Activated CD8-positive, alpha-beta memory T cell treated with anti-CD3 and anti-CD28 coated beads, Interleukin-2, amount 50 U/mL, for 1 hour (primary cell): ENCODE measurements around the gene ZNF627.
"Not testable (repeated sequence)": the region's sequence is repeated elsewhere in the genome, so short reads cannot be mapped to it uniquely, and the experiment has no call there.

Source experiments
- DNase-seq: peaks from one replicate; pipeline ENCODE4 v3.0.0-alpha.2; 2020; ENCODE audit errors: extremely low read depth

Gene ZNF627

DNA sequence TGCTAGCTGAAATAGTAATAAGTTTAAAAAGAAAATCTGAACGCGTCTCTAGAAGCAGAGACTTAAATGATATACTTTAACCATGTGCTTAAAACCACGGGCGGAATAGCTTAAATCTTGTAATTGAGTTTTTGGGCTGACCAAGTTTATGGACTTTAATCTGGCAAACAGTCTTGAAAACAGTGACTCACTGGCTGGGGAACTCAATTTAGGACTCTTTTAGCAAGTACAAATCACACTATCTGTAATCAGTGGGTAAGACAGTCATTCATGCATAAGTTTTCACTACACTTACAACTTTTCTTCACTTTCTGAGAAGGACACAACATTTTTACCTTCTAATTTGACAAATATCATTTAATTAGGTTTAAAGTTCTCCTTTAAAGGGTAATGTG lies 26.8 kb downstream of the ZNF627 start:
- no peak for DNase-seq

DNA sequence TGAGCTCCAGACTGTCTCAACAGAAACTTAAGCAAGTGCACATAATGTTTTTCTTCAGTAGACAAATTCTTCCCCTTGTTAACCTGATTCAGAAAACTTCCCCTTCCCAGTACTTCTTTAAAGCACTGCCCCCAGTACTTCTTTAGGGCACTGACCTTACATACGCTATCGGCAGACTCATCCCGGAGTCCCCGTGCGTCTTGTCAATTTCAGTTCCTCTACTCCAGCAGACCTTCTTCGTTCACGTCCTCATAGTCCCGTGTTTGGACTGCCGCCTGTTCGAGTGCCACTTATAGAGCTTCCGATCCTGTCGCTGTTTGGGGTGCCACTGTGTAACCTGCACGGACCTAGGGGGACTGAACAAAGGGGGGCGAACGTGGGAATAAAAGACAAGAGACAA lies 29.0 kb downstream of the ZNF627 start:
- DNase-seq: no peak

DNA sequence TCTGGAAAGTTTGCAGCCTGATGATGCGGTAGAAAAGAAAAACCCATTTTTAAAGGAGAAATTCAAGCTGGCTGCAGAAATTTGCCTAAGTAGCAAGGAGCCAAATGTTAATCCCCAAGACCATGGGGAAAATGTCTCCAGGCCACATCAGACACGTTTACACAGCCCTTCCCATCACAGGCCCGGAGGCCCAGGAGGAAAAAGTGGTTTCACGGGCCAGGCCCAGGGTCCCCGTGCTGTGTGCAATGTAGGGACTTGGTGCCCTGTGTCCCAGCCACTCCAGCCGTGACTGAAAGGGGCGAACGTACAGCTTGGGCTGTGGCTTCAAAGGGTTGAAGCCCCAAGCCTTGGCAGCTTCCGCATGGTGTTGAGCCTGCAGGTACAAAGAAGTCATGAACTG lies 35.9 kb downstream of the ZNF627 start:
- DNase-seq: no peak

DNA sequence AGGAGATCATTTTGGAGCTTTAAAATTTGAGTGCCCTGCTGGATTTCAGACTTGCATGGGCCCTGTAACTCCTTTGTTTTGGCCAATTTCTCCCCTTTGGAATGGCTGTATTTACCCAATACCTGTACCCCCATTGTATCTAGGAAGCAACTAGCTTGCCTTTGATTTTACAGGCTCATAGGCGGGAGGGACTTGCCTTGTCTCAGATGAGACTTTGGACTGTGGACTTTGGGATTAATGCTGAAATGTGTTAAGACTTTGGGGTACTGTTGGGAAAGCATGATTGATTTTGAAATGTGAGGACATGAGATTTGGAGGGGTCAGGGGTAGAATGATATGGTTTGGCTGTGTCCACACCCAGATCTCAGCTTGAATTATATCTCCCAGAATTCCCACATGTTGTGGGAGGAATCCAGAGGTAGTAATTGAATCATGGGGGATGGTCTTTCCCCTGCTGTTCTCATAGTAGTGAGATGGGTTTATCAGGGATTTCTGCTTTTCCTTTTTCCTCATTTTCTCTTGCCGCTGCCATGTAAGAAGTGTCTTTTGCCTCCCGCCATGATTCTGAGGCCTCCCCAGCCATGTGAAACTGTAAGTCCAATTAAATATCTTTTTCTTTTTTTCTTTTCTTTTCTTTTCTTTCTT lies 36.9 kb downstream of the ZNF627 start:
- not testable (repeated sequence) for DNase-seq

DNA sequence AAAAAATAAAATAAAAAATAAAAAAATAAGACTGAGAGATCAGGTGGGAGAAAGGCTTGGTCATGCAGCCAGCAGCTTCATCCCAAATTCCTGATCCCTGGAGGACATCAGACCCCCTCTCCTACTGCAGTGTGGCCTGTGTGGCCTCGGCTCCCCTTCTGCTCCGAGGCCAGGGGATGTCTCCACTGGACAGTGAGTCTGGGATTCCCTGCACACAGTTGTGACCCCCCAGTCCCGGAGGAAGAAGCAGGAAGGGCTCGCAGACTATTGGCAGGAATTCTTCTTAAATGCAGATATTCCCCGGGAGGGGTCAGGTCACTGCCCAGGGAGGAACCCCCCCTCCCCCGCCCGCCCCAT lies 41.9 kb downstream of the ZNF627 start:
- DNase-seq: no peak

DNA sequence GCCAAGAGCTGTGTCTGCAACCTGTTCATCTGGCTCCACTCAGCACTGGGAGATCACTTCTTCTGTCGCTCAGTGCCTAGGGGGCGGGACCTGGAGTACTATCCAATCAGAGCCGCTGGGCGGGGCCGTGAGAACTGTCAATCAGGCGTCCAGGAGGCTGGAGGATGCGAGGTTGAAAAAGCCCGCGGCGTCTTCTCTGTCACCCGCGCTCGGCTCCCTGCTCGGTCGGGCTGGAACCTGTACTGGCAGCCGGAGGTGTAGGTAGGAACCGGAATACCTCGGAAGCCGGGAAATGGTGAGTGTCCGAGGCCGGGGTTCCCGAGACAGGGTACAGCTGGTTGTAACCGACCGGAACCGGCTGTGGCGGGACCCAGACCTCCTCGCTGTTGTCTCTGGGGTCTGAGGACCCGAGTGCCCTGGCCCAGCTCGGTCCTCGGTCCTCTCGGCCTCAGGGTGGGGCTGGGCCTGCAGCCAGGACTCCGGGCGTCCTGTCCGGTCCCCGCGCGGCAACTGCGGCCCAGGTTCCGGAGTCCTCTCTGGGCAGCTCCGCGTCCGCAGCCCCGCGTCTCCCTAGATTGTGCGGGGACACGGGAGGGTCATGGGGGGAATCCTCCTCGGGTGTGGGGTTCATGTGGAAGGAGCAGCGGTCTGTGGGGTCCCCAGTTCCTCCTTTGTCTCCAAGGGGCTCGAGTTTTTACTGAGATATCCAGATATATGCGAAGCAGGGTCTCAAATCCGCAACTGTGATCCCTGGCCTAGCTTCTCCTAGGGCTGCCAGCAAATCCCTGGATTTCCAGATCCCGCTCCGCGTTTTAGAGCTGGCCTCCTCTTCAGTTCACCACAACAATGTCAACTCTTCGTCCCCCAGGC lies 42.6 kb downstream of the ZNF627 start:
- DNase-seq: peak; percentile 52

DNA sequence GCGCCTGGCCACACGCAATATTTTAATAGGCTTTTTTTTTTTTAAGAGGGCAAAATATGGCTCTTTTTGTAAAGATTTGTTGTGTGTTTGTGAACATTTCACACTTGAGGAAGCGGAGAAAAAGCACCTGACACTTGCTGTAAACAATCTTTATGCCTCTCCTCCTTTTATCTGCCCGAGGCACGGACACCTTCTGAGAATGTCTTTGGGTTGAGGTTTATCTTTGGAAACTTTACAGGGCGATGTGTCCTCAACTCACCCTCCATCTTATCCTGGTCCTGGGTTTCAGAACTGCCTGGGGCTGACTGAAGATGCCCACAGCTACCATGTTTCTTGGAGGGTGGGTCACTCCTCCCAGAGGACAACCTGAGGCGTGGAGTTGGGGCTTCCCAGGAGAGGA lies 44.0 kb downstream of the ZNF627 start:
- no peak for DNase-seq

DNA sequence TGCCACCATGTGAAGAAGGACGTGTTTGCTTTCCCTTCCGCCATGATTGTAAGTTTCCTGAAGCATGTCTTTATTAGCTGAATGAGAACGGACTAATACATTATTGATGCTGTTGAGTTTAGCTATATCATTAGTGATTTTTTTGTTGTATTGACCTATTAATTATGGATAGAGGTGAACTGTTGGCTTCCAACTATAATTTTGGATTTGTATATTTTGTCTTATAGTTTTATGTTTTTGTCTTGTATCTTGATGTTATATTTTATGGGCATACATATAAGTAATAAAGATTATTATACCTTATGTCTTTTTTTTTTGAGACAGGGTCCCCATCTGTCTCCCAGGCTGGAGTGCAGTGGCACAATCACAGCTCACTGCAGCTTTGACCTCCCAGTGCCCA lies 45.6 kb downstream of the ZNF627 start:
- no peak for DNase-seq

DNA sequence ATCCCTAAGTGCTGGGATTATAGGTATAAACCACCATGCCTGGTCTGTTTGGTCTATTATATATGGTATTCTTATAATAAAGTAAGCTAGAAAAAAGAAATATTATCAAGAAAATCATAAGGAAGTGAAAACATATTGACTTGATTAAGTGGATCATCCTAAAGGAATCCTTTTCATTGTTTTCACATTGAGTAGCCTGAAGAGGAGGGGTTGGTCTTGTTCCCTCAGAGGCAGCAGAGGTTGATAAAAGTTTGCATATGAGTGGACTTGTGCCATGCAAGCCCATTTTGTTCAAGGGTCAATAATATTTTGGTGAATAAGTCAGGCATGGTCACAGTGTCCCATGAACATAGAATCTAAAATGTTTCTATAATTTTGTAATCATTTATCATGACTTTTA lies 52.7 kb downstream of the ZNF627 start:
- no peak for DNase-seq

DNA sequence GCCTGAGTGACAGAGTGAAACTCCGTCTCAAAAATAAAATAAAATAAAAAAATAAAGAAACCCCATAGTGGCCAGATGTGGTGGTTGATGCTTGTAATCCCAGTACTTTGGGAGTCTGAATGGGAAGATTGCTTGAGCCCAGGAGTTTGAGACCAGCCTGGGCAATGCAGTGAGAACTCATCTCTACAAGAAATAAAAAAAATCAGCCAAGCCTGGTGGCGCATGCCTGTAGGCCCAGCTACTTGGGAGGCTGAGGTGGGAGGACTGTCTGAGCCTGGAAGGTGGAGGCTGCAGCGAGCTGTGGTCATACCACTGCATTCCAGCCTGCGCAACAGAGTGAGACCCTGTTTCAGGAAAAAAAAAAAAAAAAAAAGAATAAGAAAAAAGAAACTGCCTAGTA lies 53.8 kb downstream of the ZNF627 start:
- no peak for DNase-seq

DNA sequence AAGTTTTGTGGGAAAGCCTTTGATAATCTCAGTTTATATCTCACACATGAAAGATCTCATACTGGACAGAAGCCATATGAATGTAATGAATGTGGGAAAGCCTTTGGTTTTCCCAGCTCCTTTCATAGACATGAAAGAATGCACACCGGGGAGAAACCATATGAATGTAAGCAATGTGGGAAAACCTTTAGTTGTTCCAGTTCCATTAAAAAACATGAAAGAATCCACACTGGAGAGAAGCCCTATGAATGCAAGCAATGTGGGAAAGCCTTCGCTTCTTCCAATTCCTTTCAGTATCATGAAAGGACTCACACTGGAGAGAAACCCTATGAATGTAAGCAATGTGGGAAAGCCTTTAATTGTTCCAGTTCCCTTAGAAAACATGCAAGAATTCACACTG lies 54.8 kb downstream of the ZNF627 start:
- DNase-seq: no peak

DNA sequence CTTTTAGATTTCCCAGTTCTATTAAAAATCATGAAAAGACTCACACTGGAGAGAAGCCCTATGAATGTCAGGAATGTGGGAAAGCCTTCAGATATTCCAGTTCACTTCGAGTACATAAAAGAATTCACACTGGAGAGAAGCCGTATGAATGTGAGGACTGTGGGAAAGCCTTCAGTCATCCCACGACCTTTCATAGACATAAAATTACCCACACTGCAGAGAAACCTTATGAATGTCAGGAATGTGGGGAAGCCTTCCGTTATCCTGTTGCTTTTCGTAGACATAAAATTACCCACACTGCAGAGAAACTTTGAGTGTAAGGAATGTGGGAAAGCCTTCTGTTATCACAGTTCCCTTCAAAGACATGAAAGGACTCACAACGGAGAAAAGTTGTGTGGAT lies 55.2 kb downstream of the ZNF627 start:
- no peak for DNase-seq

DNA sequence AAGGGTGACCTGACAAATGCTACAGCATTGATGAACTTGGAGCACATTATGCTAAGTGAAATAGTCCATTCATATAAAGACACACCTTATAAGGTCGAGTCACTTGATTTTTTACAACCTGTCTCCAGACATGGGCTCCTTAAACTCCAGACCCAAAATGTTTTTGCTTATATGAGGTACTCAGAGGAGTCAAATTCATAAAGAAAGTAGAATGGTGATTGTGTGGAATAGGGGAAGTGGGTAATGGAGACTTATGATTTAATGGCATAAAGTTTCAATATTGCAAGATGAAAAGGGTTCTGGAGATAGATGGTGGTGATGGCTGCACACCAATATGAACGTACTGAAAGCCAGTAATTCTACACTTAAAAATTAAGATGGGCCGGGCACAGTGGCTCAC lies 59.3 kb downstream of the ZNF627 start:
- DNase-seq: no peak

DNA sequence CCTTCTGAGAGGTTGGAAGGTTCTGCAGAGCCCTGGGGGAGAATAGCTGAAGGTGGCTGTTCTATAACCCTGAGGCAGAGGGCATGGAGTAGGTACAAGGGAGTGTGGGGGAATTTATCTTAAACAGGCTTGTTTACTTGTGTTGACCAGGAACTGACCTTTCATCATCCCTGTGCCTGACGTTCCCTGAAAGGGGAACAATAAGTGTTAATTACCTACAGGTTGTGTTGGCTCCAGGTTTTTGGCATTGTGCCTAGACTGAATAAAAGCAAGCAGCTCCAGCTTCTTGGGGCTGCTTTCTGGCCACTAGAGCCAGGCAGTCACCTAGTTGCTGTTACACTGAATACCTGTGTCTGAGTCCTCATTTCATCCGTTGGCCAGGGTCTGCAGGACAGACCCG lies 60.0 kb downstream of the ZNF627 start:
- no peak for DNase-seq

DNA sequence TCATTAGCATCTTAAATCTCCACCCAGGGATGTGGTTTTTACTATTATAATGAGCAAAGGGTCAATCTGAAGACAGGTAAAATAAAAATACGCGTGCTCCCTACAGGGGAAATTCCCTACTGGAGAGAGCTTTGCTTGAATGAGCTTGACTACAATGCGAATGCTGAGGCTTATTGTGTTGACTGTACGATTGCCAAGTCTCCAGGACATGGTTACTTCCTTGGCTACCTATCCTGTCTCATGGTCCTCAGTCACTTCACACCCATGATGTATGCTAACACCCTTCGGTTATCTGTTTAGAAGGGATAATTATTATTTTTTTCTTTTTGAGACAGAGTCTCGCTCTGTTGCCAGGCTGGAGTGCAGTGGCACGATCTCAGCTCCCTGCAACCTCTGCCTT lies 61.7 kb downstream of the ZNF627 start:
- no peak for DNase-seq

DNA sequence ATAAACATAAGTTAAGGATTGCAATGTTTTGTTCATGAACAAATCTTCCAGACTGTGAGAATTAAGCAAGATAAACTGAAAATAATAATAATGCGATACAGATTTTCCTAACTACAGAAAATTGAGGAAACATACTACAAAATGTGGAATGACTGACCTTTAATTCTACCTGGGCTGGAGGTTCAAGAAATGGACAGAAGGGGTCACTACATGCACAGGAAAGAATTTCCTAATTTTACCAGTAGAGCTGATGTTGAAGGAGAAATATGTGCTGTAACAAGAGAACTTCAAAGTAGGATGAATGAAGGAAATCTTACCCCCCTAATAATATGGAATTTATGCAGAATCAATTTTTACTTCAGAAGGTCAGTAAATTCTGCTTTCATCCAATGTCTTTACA lies 62.3 kb downstream of the ZNF627 start:
- no peak for DNase-seq

DNA sequence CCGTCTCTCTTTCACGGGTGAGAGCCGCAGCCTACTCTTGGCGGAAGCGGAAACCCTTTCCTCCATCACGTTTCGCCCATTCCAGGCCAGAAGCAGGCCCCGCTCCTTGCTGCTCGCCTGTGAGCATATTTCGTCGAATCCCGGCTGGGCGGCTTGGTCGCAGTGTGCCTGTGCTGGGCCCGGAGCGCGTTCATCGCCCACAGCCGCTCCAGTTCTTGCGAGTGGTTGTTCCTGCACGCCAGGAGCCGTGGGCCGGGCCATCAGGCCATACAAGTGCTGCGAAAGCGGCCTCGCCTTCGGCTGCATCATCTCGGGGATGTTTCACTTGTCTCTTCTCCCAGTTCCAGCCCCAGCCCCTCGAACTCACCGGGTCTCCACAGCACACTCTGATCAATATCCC lies 65.0 kb downstream of the ZNF627 start:
- no peak for DNase-seq

DNA sequence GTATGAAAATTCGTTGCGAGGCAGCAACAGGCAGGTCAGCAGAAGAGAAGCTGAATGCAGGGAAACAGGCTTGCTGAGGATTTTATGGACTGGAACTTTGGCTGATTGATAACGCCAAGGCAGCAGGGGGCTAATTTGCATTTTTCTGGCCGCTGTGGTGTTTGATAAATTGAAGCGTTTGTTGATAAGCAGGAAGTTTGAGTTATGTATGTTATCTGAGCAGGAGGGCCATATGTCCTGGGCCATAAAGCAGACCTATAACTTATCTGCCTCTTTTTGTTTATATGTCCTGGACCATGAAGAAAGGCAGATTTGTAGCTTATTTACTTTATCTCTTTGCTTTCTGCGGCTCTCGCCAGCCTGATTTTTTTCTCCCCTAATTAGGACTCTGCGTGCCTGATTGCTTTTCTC lies 65.9 kb downstream of the ZNF627 start:
- DNase-seq: no peak
